Measurements from ENCODE around the gene ZMIZ1. TPM values are rescaled to one million over a fixed set of nuclear protein-coding genes. Genes with fewer than 3 reads are reported as not detected.

ZMIZ1 gene
- total and polyA plus RNA-seq, 2 experiments from 2014 or later = 48.2 to 78.8 TPM

- Histone ChIP-seq H3K9me3 (ENCODE audit: low read depth) (no peaks in the 10 kb centered on the region), H3K27ac (peak overlapping the region; percentile 39), H3K36me3 (no peaks in the 10 kb centered on the region), H3K4me1 (ENCODE audit: low read depth) (peaks cover 34% of the 10 kb centered on the region), H3K4me3 (no peak overlapping the region), H3K27me3 (no peaks in the 10 kb centered on the region)
- no peak for TF ChIP-seq CTCF (IDR thresholded peaks at IDR 0.05; ENCODE audit: low read depth, low read length)
- no peak for DNase-seq (ENCODE audit: low read depth in 1 of 2, low spot score in 1 of 2)
These were observed 23.6 kb downstream of the ZMIZ1 start for GRCh38 chr10:79092292-79092896.

GRCh38 chr10:79093658-79094411, 25.1 kb downstream of the ZMIZ1 start:
- DNase-seq (ENCODE audit: low read depth in 1 of 2, low spot score in 1 of 2) = no peak
- Histone ChIP-seq H3K27ac (peak overlapping the region; percentile 3), H3K9me3 (ENCODE audit: low read depth) (no peaks in the 10 kb centered on the region), H3K4me3 (no peak overlapping the region), H3K27me3 (no peaks in the 10 kb centered on the region), H3K4me1 (ENCODE audit: low read depth) (peaks cover 40% of the 10 kb centered on the region), H3K36me3 (no peaks in the 10 kb centered on the region)
- no peak for TF ChIP-seq CTCF (IDR thresholded peaks at IDR 0.05; ENCODE audit: low read depth, low read length)

GRCh38 chr10:79094412-79095175, 25.8 kb downstream of the ZMIZ1 start:
- no peak overlapping the region for H3K4me3 ChIP-seq
- peak overlapping the region; percentile 3 for H3K27ac ChIP-seq
- no peak for DNase-seq (ENCODE audit: low read depth in 1 of 2, low spot score in 1 of 2)
- no peaks in the 10 kb centered on the region for H3K27me3 ChIP-seq
- no peak for TF ChIP-seq CTCF (IDR thresholded peaks at IDR 0.05; ENCODE audit: low read depth, low read length)
- no peaks in the 10 kb centered on the region for H3K36me3 ChIP-seq
- no peaks in the 10 kb centered on the region for H3K9me3 ChIP-seq (ENCODE audit: low read depth)
- H3K4me1 ChIP-seq (ENCODE audit: low read depth) = peaks cover 44% of the 10 kb centered on the region

GRCh38 chr10:79095316-79095715, 26.6 kb downstream of the ZMIZ1 start:
- no peaks in the 10 kb centered on the region for H3K27me3 ChIP-seq
- TF ChIP-seq CTCF (IDR thresholded peaks at IDR 0.05; ENCODE audit: low read depth, low read length) = no peak
- H3K27ac ChIP-seq = peak overlapping the region; percentile 50
- H3K9me3 ChIP-seq (ENCODE audit: low read depth) = no peaks in the 10 kb centered on the region
- no peaks in the 10 kb centered on the region for H3K36me3 ChIP-seq
- peaks cover 45% of the 10 kb centered on the region for H3K4me1 ChIP-seq (ENCODE audit: low read depth)
- no peak overlapping the region for H3K4me3 ChIP-seq
- DNase-seq (ENCODE audit: low read depth in 1 of 2, low spot score in 1 of 2) = no peak

- Histone ChIP-seq H3K9me3 (ENCODE audit: low read depth) (no peaks in the 10 kb centered on the region), H3K27ac (peak overlapping the region; percentile 26), H3K27me3 (no peaks in the 10 kb centered on the region), H3K36me3 (no peaks in the 10 kb centered on the region), H3K4me1 (ENCODE audit: low read depth) (peaks cover 56% of the 10 kb centered on the region), H3K4me3 (no peak overlapping the region)
- DNase-seq (ENCODE audit: low read depth in 1 of 2, low spot score in 1 of 2) = no peak
- TF ChIP-seq CTCF (IDR thresholded peaks at IDR 0.05; ENCODE audit: low read depth, low read length) = no peak
These were observed 27.7 kb downstream of the ZMIZ1 start for GRCh38 chr10:79096514-79096913.

Data from cardiac muscle cell (in vitro differentiated cells and primary cell).